IMR-90 (cell line): ENCODE measurements around the gene SLC22A31. TPM values are rescaled to one million over a fixed set of nuclear protein-coding genes. Genes with fewer than 3 reads are reported as not detected.
"Not testable (repeated sequence)": the region's sequence is repeated elsewhere in the genome, so short reads cannot be mapped to it uniquely, and the experiment has no call there.

Source experiments
- ATAC-seq: fragments of 200-7000 bp; cut with Tn5 transposase; 2 replicates; pipeline ENCODE4 v1.9.1; 2020; ENCODE audit warnings: low read depth, mild to moderate bottlenecking, moderate library complexity
- BruUV-seq: library from RNA; stranded (reverse); fragments of 400-500 nt; replicated peaks from 2 replicates; lab custom pipeline; 2021; lab: Mats Ljungman, UMichigan
- CTCF ChIA-PET: fragments of 300-600 bp; formaldehyde crosslinking; extraction: SDS; loops from one replicate; lab custom pipeline; 2021; ENCODE audit warnings: antibody characterized with exemption; lab: Yijun Ruan, JAX
- POLR2A ChIA-PET: fragments of 300-600 bp; sonication (Branson Sonifier 250); formaldehyde crosslinking; loops from one replicate; lab custom pipeline; 2022; ENCODE audit warnings: antibody characterized with exemption; ENCODE audit not compliant: unreplicated experiment; lab: Charles Lee
- DNase-seq: peaks from one replicate; pipeline ENCODE4 v3.0.0; 2013
- H2AFZ ChIP-seq: replicated peaks from 2 replicates; pipeline ENCODE3; 2013; ENCODE audit warnings: low read length, mild to moderate bottlenecking; ENCODE audit not compliant: poor library complexity
- H2AK5ac ChIP-seq: 2 replicates; pipeline ENCODE4 v1.6.1; 2013; ENCODE audit warnings: low read depth, low read length, inconsistent platforms
- H2AK9ac ChIP-seq: replicated peaks from 2 replicates; pipeline ENCODE3; 2013; ENCODE audit warnings: mild to moderate bottlenecking, low read depth, low read length, moderate library complexity; ENCODE audit not compliant: poor library complexity
- H2BK120ac ChIP-seq: 2 replicates; pipeline ENCODE4 v1.6.1; 2013; ENCODE audit warnings: low read depth, low read length, inconsistent platforms
- H2BK15ac ChIP-seq: 3 replicates; pipeline ENCODE4 v1.6.1; 2013; ENCODE audit warnings: low read depth, low read length, inconsistent platforms
- H2BK20ac ChIP-seq: 2 replicates; pipeline ENCODE4 v1.6.1; 2013; ENCODE audit warnings: low read depth, mild to moderate bottlenecking, inconsistent platforms, low read length, moderate library complexity
- H2BK5ac ChIP-seq: 2 replicates; pipeline ENCODE4 v1.6.1; 2013; ENCODE audit warnings: mild to moderate bottlenecking, low read depth, low read length, inconsistent platforms; ENCODE audit not compliant: poor library complexity, severe bottlenecking
- H3K14ac ChIP-seq: replicated peaks from 2 replicates; pipeline ENCODE4 v1.6.1; 2013; ENCODE audit warnings: low read depth, low read length, inconsistent platforms
- H3K18ac ChIP-seq: 2 replicates; pipeline ENCODE4 v1.6.1; 2013; ENCODE audit warnings: low read depth, low read length, control low read depth
- H3K23ac ChIP-seq: 2 replicates; pipeline ENCODE4 v1.6.1; 2013; ENCODE audit warnings: low read depth, low read length, inconsistent platforms
- H3K27ac ChIP-seq: 2 replicates; pipeline ENCODE4 v1.5.1; 2013; ENCODE audit warnings: mild to moderate bottlenecking, control low read depth, low read length; ENCODE audit not compliant: insufficient read depth
- H3K27me3 ChIP-seq: 2 replicates; pipeline ENCODE4 v1.6.1; 2013; ENCODE audit warnings: low read length; ENCODE audit not compliant: control insufficient read depth, insufficient read depth
- H3K36me3 ChIP-seq: 2 replicates; pipeline ENCODE4 v1.6.1; 2013; ENCODE audit warnings: low read length, mixed read lengths; ENCODE audit not compliant: control insufficient read depth, insufficient read depth
- H3K4ac ChIP-seq: 2 replicates; pipeline ENCODE4 v1.6.1; 2013; ENCODE audit warnings: low read depth, low read length, inconsistent platforms
- H3K4me1 ChIP-seq: 2 replicates; pipeline ENCODE4 v1.6.1; 2013; ENCODE audit warnings: low read length, mixed read lengths; ENCODE audit not compliant: control insufficient read depth, insufficient read depth
- H3K4me2 ChIP-seq: 2 replicates; pipeline ENCODE4 v1.6.1; 2013; ENCODE audit warnings: low read depth, mild to moderate bottlenecking, control low read depth, low read length, moderate library complexity
- H3K4me3 ChIP-seq: 2 replicates; pipeline ENCODE4 v1.5.1; 2013; ENCODE audit warnings: low read depth, mild to moderate bottlenecking, control low read depth, low read length, moderate library complexity; ENCODE audit not compliant: insufficient read depth
- H3K56ac ChIP-seq: 2 replicates; pipeline ENCODE4 v1.6.1; 2013; ENCODE audit warnings: low read length, inconsistent platforms; ENCODE audit not compliant: insufficient read depth; ENCODE audit errors: extremely low read depth
- H3K79me1 ChIP-seq, 2 experiments: 2 replicates each; pipeline ENCODE4 v1.6.1; 2013; ENCODE audit warnings: low read length in 2 of 2, inconsistent platforms in 1 of 2, low read depth in 1 of 2
- H3K9ac ChIP-seq: 2 replicates; pipeline ENCODE4 v1.6.1; 2013; ENCODE audit warnings: low read depth, low read length, control low read depth
- H3K9me1 ChIP-seq: 2 replicates; pipeline ENCODE4 v1.6.1; 2013; ENCODE audit warnings: low read length, inconsistent platforms; ENCODE audit not compliant: insufficient read depth
- H3K9me3 ChIP-seq: 2 replicates; pipeline ENCODE4 v1.6.1; 2013; ENCODE audit warnings: low read length; ENCODE audit not compliant: control insufficient read depth, insufficient read depth
- H4K20me1 ChIP-seq: 2 replicates; pipeline ENCODE4 v1.6.1; 2013; ENCODE audit warnings: low read length, inconsistent platforms; ENCODE audit not compliant: insufficient read depth
- H4K5ac ChIP-seq: 2 replicates; pipeline ENCODE4 v1.6.1; 2013; ENCODE audit warnings: mild to moderate bottlenecking, low read depth, low read length, control low read depth
- H4K8ac ChIP-seq, 2 experiments: 2 replicates each; pipeline ENCODE4 v1.6.1; 2013; ENCODE audit warnings: low read depth in 2 of 2, low read length in 2 of 2, control low read depth in 1 of 2, inconsistent platforms in 1 of 2
- H4K91ac ChIP-seq: 2 replicates; pipeline ENCODE4 v1.6.1; 2013; ENCODE audit warnings: low read depth, low read length, inconsistent platforms; ENCODE audit not compliant: insufficient read depth
- WGBS, 2 experiments: methylation state at CpG; one replicate each; pipeline versions ENCODE4 v1.1.5 to v1.1.7; 2013; ENCODE audit warnings: missing lambda C conversion rate in 2 of 2; ENCODE audit not compliant: insufficient read length in 1 of 2; ENCODE audit errors: extremely low coverage in 2 of 2; 5-methylcytosine and 5-hydroxymethylcytosine counted together
- dilution Hi-C: fragments of 300-500 bp; cut with HindIII; formaldehyde crosslinking; loops from one replicate; pipeline ENCODE4 v1.14.3; 2018; ENCODE audit warnings: low sequenced_read_pairs; ENCODE audit not compliant: unreplicated experiment
- in situ Hi-C: fragments of 300-500 bp; cut with MboI; formaldehyde crosslinking; loops from 3 replicates; pipeline ENCODE4 v1.14.3; 2019; ENCODE audit warnings: low sequenced_read_pairs, inconsistent platforms, mixed read lengths
- intact Hi-C: fragments of 100-400 bp; cut with micrococcal nuclease; formaldehyde crosslinking; loops from 2 replicates; pipeline ENCODE4 v1.10.0; 2022
- polyA plus RNA-seq, 3 experiments: library from polyadenylated mRNA; depleted of rRNA; stranded (reverse); fragments of >200 nt; gene quantifications; 2 replicates each; pipeline ENCODE4 v1.2.3, GENCODE V29; 2012; ENCODE audit warnings: low replicate concordance in 1 of 3
- total RNA-seq: library from RNA; depleted of rRNA; stranded (reverse); fragments of >200 nt; gene quantifications from 2 replicates; pipeline ENCODE4 v1.2.3, GENCODE V29; 2012

SLC22A31 gene
- total and polyA plus RNA-seq, 2 of the 4 experiments (the other 2 are of a cell fraction): 0.18 to 5.5 TPM

DNA sequence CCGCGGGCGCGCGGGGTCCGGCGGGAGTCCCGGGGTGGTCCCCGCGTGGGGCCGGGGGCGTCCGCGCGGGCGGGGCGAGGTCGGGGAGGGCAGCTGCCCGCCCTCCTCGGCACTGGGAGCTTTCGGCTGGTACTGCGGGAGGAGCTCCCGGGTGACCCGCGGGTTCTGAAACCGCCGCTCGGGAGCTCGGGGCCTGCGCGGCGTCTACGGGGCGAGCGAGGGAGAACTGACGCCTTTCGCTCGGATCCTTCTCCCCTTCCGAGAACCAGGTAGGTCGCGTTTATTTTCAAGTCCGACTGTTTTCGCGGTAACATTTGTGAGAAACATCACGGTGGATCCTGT, 47.4 kb upstream of the SLC22A31 start:
- peak overlapping the region; percentile 88 for H2AFZ ChIP-seq
- BruUV-seq, H3K27ac ChIP-seq, H3K9me3 ChIP-seq, H3K27me3 ChIP-seq, in situ Hi-C loops, H3K18ac ChIP-seq, dilution Hi-C loops, H2BK20ac ChIP-seq, H4K5ac ChIP-seq, H3K36me3 ChIP-seq, CTCF ChIA-PET, H3K56ac ChIP-seq, H3K14ac ChIP-seq, H3K9ac ChIP-seq, POLR2A ChIA-PET, H4K8ac ChIP-seq, H3K4ac ChIP-seq, H2AK5ac ChIP-seq, H4K91ac ChIP-seq, H2BK120ac ChIP-seq, H2BK5ac ChIP-seq, intact Hi-C loops, H3K4me1 ChIP-seq, H3K79me1 ChIP-seq, H3K23ac ChIP-seq, DNase-seq, H2AK9ac ChIP-seq, H4K20me1 ChIP-seq, H2BK15ac ChIP-seq, H3K9me1 ChIP-seq: not testable (repeated sequence)
- H3K4me2 ChIP-seq: peak overlapping the region; percentile 64
- peak; percentile 65 for ATAC-seq
- WGBS, 2 experiments: 0% methylated on average over 19 of the region's 45 CpGs; no CpG with 5 or more reads in 1 of the 2 experiments
- peak overlapping the region; percentile 58 for H3K4me3 ChIP-seq
